ENCODE data around the gene ST3GAL5.

GRCh38 chr2:85930129-85931124, 41.6 kb upstream of the ST3GAL5 start:
- TF ChIP-seq CTCF (IDR thresholded peaks at IDR 0.05; ENCODE audit: insufficient read depth, low read length) (no peak), POLR2AphosphoS5 (IDR thresholded peaks at IDR 0.05; ENCODE audit: low read depth) (no peak), REST (IDR thresholded peaks at IDR 0.05; ENCODE audit: insufficient replicate concordance, low read depth) (no peak), GABPA (IDR thresholded peaks at IDR 0.05; ENCODE audit: low read depth) (no peak), SPI1 (IDR thresholded peaks at IDR 0.05; ENCODE audit: borderline replicate concordance, low read depth) (no peak)

Measured in HL-60 (cell line).